NCI-H510A treated with DMSO at 0.1 percent for 48 hours (cell line): ENCODE data around the gene TTLL1.
"Not testable (repeated sequence)": the region's sequence is repeated elsewhere in the genome, so short reads cannot be mapped to it uniquely, and the experiment has no call there.

Source experiments
- DNase-seq: peaks from one replicate; lab custom pipeline; 2025; lab: John Stamatoyannopoulos, UW

Gene TTLL1

DNA sequence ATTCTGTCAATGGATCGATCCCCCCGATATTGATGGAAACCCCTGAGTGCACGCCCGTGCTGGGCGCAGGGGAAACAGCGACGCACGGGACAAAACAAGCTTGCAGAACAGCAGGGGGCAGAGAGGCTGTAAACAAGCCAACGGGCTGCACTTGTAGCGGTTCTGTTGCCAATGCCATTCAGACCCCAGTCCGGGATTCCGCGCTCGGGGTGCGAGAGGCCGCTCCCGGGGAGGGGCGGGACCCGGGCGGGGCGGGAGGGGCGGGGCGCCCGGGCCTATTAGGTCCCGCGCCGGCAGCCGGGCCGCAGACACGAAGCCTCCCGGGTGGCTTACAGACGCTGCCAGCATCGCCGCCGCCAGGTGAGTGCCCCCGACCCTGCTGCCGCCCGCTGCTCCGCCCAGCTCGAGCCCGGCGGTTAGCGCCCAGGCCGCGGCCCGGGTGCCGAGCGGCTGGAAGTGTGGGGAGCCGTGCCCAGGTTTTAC is 21.3 kb upstream of the TTLL1 start, which contains the start of gene BIK:
TSS of gene BIK (plus strand) at position 307 of the 483 bp plus-strand sequence. CDS start 13,273 bp downstream, outside the sequence.
- peak; percentile 27 for DNase-seq

DNA sequence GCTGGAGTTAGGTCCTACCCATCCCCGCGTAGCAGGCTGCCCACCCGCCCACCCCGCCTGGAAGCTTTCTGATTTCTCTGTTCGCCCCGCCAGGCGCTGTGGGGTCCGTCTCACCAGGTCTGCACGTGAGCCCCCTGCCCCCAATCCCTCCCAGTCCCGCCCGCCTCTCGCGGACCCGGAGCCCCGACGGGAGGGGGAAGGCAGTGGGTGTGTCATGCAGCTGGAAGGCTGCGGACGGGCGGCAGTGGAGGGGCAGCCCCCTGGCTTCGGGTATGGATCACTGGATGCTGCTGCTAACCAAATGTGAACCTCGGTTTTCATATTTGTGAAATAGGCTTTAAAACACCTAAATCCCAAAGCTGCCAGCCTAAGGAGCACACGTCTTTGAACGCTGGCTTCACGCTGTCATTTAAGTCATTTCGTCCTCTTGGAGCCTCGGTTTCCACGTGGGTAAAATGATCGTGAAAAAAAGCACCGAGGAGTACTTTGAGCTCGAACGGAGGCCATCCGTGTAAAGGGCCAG is 20.8 kb upstream of the TTLL1 start:
- DNase-seq, result no peak

DNA sequence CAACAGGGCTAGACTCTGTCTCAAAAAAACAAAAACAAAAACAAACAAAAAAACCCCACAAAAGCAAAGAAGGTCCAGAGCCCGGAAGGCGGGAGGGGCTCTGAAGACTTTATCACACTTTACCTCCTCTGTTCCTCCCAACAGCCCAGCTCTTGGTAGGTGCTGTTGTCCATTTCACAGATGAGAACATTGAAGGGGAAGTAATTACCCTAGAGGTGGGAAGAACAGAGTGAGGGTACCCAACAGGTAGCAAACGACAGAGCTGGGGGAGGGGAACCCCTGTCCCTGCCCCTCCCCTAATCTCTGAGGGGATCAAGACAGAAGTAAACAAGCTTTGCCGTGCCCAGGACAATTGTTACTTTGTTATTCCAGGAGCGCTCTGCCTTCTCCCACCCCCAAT is 20.3 kb upstream of the TTLL1 start:
- no peak for DNase-seq

DNA sequence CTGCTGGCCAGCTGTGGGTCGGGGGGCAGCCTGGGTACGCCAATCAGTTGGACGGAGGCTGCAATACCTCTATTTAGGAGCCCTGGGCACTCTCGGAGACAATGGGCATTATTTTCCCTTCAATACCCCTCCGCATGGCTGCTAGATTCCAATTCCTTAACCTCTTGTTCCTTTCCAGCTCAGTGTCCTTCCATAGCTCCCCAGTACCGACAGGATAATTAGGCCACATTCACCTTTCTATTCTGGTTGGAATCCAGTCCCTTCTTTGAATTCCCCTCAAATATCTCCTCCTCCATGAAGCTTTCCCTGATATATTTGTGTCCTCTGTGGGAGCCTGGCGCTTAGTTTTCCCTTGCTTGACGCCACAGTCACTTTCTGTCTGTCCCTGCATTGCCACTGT is 17.1 kb upstream of the TTLL1 start:
- DNase-seq, result no peak

DNA sequence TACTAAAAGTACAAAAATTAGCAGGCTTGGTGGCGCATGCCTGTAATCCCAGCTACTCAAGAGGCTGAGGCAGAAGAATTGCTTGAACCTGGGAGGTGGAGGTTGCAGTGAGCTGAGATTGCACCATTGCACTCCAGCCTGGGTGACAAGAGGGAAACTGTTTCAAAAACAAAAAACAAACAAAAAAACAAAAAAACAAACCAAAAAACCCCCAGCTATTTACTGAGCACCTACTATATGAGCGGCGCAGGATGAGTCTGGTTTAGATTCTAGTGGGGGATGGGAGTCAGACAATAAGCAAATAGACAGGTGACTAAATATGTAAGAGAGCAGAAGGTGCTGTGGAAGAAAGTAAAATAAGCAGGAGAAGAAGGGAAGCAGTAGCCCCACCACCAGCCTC is 15.8 kb upstream of the TTLL1 start:
- DNase-seq, result not testable (repeated sequence)

DNA sequence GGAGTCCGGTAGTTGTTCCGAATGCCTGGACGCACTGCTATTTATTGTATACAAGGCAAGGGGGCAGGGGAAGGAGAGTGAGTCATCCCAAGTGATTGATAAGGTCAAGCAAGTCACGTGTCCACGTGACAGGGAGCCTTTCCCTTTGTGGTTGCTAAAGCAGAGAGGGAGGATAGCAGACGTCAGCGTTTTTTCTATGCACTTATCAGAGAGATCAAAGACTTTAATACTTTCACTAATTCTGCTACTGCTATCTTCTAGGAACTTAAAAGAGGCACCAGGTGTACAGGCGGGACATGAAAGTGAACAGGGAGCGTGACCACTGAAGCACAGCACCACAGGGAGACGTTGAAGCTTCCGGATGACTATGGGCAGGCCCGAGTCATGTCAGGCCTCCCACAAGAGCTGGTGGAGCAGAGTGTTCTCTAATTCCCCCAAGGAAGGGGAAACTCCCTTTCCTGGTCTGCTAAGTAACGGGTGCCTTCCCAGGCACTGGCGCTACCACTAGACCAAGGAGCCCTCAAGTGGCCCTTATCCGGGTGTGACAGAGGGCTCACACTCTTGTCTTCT is 14.9 kb upstream of the TTLL1 start:
- DNase-seq, result peak; percentile 47

DNA sequence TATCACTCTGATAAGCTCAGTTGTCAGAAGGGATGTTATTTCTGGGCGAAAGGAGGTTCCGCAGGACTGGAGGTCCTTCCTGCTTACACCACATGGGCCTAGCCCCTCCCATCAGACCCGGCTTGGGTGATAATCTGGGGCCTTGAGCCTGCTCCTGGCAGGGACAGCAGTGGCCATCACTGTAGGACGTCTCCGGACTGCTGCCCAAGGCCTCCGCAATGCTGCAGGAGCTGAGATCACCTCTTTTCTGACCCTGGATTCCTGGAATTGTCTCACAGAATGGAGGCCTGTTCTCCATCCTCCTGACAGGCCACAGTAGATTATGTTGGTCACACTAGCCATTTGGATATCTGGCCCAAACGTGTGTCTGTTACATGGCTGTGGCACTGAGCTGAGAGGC is 12.1 kb upstream of the TTLL1 start:
- DNase-seq, result no peak

DNA sequence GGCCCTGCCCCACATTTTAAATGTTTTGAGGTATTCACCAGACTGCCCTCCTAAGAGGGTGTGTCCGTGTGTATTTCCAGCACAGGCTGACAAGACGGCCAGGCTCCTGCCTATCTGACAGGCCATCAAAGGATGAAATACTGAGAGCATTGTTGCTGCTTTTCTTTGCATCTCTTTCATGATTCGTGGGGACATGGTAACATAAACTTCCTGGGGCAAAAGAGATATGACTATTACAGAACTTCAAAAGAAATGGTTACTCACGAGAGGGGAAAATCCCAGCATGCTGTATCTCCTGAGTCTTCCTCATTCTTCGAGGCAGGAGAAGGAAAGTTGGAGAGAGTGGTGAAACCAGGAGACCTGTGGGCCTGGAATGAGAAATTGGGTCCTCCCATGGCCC is 11.0 kb upstream of the TTLL1 start:
- no peak for DNase-seq

DNA sequence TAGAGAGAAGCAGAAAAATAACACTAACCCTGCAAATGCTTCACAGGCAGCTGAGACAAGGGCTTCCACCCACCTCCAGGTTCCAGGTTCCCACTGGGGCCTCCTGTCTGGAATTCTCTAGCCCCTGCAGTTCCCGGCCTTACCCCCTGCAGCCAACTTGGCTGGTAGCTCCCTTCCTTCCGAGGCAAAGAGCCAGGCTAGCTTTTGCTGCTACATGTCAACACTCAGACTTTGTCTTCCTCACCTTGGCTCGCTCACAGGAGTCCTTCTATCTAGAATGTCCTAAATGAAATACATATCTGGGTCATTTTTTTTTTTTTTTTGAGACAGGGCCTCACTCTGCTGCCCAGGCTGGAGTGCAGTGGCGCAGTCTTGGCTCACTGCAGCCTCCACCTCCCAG is 9.9 kb upstream of the TTLL1 start:
- no peak for DNase-seq

DNA sequence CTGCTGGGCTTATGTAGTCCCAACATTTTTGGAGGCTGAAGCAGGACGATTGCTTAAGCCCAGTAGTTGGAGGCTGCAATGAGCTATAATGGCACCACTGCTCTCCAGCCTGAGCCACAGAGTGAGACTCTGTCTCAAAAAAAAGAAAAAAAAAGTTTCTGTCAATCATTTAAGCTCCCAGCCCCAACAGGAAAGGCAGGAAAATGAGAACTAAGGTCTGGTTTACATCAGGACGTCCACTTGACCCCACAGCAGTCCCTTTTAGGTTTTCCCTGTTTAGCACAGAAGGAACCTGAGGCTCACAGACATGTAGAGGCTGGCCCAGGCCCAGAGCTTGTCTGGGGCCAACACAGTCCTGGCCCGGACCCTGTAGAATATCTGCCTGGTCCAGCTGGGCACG is 9.2 kb upstream of the TTLL1 start:
- no peak for DNase-seq

DNA sequence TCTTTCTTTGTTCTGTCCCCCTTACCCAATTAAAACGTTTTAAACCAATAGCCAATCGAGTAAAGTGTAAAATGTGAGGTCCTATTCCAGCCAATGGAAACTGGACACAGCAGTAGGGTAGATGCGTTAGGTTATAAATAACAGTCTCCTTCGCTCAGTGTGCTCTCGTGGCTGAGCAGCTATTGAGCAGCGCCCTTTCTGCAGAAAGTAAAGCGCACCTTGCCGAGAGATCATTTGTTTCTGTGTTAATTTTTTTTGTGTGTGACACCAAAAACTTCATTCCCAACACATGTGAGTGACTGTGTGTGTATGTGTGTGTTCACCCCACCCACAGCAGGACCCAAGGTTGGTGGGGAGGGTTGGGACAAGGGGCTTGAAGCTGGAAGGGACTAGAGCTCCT is 7.2 kb upstream of the TTLL1 start:
- DNase-seq, result no peak

DNA sequence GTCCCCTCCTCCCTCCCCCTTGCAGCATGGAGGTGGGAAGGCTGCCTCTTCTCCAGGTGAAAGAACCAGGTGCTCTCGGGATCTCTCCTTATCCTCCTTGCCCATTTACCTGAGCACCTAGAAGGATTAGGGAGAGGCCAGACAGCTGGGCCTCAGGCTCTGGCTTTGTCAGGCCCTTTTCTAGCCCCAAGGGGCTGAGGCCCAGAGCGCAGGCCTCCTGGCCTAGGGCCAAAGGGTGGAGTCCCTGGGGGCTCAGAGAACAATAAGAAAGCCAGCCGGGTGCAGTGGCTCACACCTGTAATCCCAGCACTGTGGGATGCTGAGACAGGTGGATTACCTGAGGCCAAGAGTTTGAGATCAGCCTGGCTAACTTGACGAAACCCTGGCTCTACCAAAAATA is 5.4 kb upstream of the TTLL1 start:
- DNase-seq, result no peak

DNA sequence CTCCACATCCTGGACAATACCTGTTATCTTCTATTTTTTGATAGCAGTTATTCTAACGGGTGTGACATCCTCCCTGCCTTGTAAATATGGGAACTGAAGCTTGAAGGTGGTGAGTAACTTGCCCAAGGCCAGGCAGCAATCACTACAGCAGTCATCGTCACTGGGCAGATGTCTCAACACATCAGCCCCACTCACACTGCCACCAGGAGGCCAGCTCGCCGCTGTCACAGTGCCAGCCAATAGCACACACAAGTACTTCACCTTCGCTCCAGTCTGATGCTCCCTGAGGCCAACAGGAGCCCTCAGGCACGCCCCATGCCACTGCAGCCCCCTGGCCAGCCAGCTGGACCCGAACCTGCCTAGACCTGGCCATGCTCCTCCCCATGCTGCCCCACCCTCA is 4.9 kb upstream of the TTLL1 start:
- DNase-seq, result peak; percentile 5

DNA sequence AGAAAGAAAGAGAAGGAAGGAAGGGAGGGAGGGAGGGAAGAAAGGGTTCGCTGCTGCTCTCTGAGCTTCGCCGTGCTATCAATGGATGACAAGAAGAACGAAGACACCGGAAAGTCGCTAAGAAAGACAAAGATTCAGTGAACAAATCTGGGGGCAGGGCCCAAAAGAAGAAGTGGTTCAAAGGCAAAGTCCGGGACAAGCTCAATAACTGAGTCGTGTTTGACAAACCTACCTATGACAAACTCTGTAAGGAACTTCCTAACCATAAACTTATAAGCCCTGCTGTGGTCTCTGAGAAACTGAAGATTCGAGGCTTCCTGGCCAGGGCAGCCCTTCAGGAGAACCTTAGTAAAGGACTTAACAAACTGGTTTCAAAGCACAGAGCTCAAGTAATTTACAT is 2.9 kb upstream of the TTLL1 start:
- DNase-seq, result no peak

DNA sequence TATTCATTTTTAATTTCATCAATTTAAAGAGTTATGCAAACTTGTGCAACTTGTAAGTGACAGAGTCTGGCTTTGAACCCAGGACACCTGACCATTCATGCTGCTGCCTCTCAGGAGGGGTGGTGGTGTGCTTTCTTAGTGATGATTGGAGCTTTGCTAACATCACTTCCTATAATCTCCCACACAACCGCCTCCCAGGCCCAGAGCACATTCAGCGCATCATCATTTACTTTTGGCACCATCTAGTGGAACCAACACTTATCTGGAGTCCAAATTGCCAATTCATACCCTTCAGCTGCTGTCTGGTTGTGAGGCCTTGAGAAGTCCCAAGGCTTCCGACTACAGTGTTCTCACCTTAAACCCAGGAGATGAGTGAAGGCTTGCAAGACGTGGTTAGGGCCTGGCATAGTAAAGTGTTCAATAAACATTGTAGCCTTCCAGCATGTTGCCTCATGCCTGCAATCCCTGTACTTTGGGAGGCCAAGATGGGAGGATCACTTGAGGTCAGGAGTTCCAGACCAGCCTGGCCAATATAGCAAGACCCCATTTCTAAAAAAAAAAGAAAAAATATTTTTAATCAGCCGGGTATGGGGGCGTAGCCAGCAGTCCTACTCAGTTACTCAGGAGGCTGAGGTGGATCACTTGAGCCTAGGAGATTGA is 1.1 kb upstream of the TTLL1 start:
- peak; percentile 34 for DNase-seq

DNA sequence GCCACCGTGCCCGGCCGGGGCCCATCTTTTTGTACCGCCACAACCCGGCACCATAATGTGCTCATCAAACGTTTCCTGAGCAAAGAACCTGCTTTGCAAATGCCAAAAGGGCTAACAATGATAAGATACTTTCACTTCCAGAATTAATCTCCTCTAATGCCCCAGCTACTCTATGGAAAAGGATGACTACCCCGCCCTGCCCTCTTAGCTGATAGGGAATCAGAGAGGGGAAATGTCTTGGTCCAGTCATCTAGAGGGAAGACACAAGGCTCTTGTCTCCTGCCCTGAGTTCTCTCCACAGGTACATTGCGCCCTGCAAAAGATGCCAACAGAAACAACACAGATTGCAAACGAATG is 586 bp downstream of the TTLL1 start:
- peak; percentile 33 for DNase-seq

DNA sequence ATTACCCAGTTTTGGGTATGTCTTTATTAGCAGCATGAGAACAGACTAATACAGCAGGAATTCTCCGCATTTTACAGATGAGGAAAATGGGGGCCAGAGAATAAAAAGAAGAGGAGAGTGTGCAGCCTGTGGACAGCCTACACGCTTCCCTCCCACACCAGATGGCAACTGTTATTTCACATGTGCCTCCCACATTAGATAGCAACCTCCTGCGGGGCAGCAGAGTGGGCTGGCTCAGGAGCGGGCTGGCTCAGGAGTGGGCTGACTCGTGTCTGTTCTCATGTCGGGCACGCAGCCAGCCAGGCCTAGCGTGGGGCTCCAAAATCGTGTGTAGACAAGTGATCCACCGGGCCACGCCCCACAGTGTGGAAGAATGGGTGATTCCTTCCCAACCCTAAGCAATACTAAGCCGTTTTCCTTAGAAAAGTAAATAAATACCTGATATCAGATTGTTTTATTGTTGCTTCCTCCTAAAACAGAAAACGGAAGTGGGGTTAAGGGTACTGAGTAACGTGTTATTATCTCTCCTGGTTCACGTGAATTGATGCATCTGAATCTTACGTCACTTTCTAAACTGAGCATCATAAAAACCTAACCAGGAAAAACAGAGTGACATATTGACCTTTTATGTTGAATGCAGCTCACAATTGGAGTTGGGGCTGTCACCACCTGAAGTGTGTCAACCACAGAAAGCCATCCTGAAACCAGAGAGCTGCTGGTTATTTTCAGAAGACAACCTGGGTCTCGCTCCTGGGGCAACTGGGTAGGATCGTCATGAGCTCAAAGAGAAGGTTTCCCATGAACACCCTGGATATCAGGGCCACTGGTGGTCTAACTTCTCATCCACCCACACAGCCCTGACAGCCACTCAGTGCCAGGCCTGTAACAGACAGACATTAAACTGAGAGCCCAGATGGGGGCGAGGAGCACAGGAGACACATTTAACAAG is 3.3 kb downstream of the TTLL1 start:
- no peak for DNase-seq

DNA sequence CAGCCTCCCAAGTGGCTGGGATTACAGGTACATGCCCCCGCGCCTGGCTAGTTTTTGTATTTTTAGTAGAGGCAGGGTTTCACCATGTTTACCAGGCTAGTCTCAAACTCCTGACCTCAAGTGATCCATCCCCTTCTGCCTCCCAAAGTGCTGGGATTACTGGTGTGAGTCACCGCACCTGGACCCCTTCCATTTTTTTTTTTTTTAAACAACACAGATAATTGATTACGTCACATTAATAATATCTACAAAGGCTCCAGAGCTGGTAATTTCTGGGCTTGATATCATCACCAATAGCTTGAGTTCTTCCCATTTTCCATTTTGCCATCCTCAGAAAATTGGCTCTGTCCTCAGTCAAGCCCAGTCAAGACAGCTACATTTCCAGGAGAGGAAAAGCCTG is 7.2 kb downstream of the TTLL1 start:
- no peak for DNase-seq

DNA sequence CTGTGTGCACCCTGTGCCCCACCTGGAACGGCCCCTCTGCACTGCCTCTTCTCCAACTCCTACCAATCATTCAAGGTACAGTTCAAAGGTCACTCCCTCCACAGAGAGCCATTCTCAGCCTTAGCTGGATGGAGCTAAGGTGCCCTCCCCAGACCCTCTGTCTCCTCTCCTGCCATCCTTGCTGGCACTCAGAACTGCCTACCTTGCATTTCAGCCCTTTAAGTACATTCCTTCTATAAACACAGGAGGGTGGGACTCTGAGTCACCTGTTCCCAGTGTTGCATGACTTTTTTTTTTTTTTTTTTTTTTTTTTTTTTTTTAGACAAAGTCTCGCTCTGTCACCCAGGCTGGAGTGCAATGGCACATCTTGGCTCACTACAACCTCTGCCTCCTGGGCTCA is 8.6 kb downstream of the TTLL1 start:
- no peak for DNase-seq

DNA sequence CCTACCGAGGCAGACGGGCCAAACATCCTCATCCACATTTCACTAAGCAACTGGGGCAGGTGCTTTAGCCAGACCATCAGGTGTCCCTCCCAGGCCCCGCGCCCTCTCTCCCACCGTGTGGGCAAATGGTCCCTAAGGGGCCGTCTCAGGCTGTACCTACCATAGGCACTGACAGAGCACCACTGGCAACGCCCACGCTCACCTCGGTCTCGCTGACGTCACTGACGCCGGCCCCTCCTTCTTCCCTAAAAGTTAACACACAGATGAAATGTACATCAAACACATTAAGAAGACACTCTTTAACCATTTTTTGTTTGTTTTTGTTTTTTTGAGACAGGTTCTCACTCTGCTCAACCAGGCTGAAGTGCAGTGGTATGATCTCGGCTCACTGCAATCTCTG is 9.4 kb downstream of the TTLL1 start:
- DNase-seq, result no peak

DNA sequence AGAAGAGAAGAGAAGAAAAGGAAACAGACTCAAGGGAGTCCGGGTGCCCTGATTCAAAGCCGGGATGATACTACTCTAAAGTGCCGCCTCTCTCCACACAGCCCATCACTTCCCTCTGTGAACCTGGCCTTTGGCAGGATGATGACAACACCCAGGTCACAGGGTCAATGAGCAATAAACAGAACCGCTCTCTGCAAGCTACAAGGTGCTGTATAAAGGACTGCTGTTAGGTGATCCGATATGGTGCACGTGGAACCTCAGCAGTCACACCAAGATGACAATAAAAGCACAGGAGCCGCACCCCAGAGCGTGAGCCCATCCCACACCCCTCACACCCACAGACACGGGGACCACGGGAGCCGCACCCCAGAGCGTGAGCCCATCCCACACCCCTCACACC is 10.7 kb downstream of the TTLL1 start:
- DNase-seq, result no peak

DNA sequence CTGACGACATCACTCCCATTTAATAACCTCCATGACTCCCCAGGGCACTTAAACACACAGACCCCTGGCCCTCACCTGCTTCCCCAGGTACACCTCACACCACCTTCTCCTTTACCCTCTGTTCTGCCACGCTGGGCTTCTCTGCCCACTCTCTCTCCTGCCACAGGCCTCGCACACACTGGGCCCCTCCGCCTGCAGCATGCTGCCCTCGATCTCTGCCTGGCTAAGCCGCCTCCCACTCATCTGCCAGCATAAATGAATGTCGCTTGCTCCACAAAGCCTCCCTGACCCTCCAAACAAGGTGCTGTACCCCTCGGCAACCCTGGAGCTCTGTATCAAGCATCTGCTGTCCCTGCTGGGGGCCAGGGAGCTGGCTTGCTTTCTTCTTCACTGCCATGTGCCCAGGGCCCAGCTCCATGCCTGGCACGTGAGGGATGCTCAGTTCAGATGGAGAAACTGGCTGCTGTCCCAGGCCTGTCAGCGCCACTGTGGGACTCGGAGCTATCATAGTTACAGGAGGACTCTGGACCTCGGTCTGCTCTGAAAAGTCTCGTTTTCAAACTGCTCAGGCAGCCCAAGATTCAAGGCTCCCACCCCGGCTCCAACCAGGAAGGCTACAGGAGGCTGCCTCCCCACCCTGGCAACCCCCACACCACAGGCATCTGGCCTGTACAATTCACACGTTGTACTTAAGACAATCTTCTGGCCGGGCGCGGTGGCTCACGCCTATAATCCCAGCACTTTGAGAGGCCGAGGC is 11.9 kb downstream of the TTLL1 start:
- no peak for DNase-seq
